ENCODE measurements around the gene HUWE1. TPM values are rescaled to one million over a fixed set of nuclear protein-coding genes. Genes with fewer than 3 reads are reported as not detected.

The HUWE1 gene
- total and polyA plus RNA-seq, 2 of the 13 experiments (the other 11 are each of a cell fraction or from before 2014, with no cell fraction given), result 63.2 to 68.1 TPM

DNA sequence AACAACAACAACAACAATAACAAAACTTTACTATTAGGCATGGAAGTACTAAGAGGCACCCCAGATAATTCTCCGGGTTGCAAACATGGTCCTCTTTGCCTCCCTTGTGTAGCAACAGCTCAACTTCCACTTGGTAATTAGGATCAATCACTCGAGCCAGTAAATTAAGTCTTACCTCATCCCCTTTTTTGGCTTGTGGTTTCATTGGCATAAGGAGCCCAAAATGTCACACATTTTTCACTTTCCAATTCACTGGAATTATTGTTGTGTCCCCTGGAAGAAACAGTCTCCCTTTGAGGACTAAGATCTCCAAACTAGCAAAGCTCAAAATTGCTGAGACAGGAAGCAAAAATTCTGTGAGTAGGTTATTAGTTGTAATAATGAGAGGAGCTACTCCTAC is 203.1 kb downstream of the HUWE1 start:
- FAIRE-seq (no peak), ATAC-seq (no peak), DNase-seq (ENCODE audit: low spot score) (no peak)
- BruUV-seq (replicated peaks), result no TSS peak
- ChIA-PET POLR2A (no interaction called here), CTCF (ENCODE audit: low intra/inter-chr PET ratio, low total read pairs) (no interaction called here)
- Histone ChIP-seq H3K4me2 (ENCODE audit: low read depth, low read length) (no peak overlapping the region), H2AFZ (ENCODE audit: low read length) (no peak overlapping the region), H3K36me3 (replicated peaks in 1 of 2; ENCODE audit: control insufficient read depth in 1 of 2, insufficient read depth in 2 of 2, low read length in 2 of 2) (no peaks in the 10 kb centered on the region), H3K4me1 (ENCODE audit: insufficient read depth, low read length) (no peaks in the 10 kb centered on the region), H3K4me3 (replicated peaks in 1 of 3; ENCODE audit: insufficient read depth in 1 of 3, low read depth in 2 of 3, low read length in 3 of 3) (no peak overlapping the region), H3K9me3 (ENCODE audit: low read length) (no peaks in the 10 kb centered on the region), H3K27me3 (ENCODE audit: control insufficient read depth in 1 of 2, insufficient read depth in 2 of 2, low read length in 2 of 2) (no peaks in the 10 kb centered on the region), H3K27ac (ENCODE audit: extremely low read length, insufficient read depth, low read length) (no peak overlapping the region), H3K9ac (ENCODE audit: insufficient read depth, low read depth, low read length) (no peak overlapping the region), H3K79me2 (ENCODE audit: insufficient read depth, low read length) (no peaks in the 10 kb centered on the region), H4K20me1 (ENCODE audit: insufficient read depth, low read length) (no peaks in the 10 kb centered on the region)
- WGBS (ENCODE audit: low lambda C conversion rate), result 0% methylated on average over 2 of the region's 2 CpGs
- intact Hi-C loops (cut with micrococcal nuclease; ENCODE audit: unreplicated experiment) (no loop called here), in situ Hi-C loops (cut with HindIII; ENCODE audit: extremely low pct_ligation_motif_present, low pct_unique_long_range_greater_than_20kb) (loop anchor here (10.0 kb wide), 1 partner anchor 169 kb away; no protein-coding TSS in a partner anchor)
- no peak for TF ChIP-seq CBX5 (CRISPR knock-in tag; IDR thresholded peaks at IDR 0.05; ENCODE audit: borderline replicate concordance)
- TF ChIP-seq NFIC (IDR thresholded peaks at IDR 0.05; ENCODE audit: low read length), result no peak
- TF ChIP-seq EZH2 (conservative IDR thresholded peaks at IDR 0.05; ENCODE audit: low read depth, low read length), result no peak
- TF ChIP-seq ZNF546 (CRISPR knock-in tag; conservative IDR thresholded peaks at IDR 0.05), result no peak
- TF ChIP-seq ZNF589 (CRISPR knock-in tag; conservative IDR thresholded peaks at IDR 0.05), result no peak
- TF ChIP-seq SMAD1 (CRISPR knock-in tag; IDR thresholded peaks at IDR 0.05; ENCODE audit: borderline replicate concordance, low read depth), result no peak
- no peak for TF ChIP-seq ZBTB20 (CRISPR knock-in tag; IDR thresholded peaks at IDR 0.05; ENCODE audit: borderline replicate concordance, low read depth)
- TF ChIP-seq, protein P1, sequence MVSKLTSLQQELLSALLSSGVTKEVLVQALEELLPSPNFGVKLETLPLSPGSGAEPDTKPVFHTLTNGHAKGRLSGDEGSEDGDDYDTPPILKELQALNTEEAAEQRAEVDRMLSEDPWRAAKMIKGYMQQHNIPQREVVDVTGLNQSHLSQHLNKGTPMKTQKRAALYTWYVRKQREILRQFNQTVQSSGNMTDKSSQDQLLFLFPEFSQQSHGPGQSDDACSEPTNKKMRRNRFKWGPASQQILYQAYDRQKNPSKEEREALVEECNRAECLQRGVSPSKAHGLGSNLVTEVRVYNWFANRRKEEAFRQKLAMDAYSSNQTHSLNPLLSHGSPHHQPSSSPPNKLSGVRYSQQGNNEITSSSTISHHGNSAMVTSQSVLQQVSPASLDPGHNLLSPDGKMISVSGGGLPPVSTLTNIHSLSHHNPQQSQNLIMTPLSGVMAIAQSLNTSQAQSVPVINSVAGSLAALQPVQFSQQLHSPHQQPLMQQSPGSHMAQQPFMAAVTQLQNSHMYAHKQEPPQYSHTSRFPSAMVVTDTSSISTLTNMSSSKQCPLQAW (CRISPR knock-in tag; IDR thresholded peaks at IDR 0.05), result no peak
- TF ChIP-seq, protein P2, sequence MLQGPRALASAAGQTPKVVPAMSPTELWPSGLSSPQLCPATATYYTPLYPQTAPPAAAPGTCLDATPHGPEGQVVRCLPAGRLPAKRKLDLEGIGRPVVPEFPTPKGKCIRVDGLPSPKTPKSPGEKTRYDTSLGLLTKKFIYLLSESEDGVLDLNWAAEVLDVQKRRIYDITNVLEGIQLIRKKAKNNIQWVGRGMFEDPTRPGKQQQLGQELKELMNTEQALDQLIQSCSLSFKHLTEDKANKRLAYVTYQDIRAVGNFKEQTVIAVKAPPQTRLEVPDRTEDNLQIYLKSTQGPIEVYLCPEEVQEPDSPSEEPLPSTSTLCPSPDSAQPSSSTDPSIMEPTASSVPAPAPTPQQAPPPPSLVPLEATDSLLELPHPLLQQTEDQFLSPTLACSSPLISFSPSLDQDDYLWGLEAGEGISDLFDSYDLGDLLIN (CRISPR knock-in tag; IDR thresholded peaks at IDR 0.05; ENCODE audit: borderline replicate concordance), result no peak
- TF ChIP-seq, protein P3, sequence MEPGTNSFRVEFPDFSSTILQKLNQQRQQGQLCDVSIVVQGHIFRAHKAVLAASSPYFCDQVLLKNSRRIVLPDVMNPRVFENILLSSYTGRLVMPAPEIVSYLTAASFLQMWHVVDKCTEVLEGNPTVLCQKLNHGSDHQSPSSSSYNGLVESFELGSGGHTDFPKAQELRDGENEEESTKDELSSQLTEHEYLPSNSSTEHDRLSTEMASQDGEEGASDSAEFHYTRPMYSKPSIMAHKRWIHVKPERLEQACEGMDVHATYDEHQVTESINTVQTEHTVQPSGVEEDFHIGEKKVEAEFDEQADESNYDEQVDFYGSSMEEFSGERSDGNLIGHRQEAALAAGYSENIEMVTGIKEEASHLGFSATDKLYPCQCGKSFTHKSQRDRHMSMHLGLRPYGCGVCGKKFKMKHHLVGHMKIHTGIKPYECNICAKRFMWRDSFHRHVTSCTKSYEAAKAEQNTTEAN (CRISPR knock-in tag; conservative IDR thresholded peaks at IDR 0.05), result no peak
- TF ChIP-seq YEATS4 (CRISPR knock-in tag; IDR thresholded peaks at IDR 0.05; ENCODE audit: borderline replicate concordance), result no peak
- no peak for TF ChIP-seq SP2 (CRISPR knock-in tag; IDR thresholded peaks at IDR 0.05)
- no peak for TF ChIP-seq ZNF567 (CRISPR knock-in tag; IDR thresholded peaks at IDR 0.05; ENCODE audit: borderline replicate concordance)
- no peak for TF ChIP-seq ZFY (CRISPR knock-in tag; IDR thresholded peaks at IDR 0.05)
- TF ChIP-seq, protein P4, sequence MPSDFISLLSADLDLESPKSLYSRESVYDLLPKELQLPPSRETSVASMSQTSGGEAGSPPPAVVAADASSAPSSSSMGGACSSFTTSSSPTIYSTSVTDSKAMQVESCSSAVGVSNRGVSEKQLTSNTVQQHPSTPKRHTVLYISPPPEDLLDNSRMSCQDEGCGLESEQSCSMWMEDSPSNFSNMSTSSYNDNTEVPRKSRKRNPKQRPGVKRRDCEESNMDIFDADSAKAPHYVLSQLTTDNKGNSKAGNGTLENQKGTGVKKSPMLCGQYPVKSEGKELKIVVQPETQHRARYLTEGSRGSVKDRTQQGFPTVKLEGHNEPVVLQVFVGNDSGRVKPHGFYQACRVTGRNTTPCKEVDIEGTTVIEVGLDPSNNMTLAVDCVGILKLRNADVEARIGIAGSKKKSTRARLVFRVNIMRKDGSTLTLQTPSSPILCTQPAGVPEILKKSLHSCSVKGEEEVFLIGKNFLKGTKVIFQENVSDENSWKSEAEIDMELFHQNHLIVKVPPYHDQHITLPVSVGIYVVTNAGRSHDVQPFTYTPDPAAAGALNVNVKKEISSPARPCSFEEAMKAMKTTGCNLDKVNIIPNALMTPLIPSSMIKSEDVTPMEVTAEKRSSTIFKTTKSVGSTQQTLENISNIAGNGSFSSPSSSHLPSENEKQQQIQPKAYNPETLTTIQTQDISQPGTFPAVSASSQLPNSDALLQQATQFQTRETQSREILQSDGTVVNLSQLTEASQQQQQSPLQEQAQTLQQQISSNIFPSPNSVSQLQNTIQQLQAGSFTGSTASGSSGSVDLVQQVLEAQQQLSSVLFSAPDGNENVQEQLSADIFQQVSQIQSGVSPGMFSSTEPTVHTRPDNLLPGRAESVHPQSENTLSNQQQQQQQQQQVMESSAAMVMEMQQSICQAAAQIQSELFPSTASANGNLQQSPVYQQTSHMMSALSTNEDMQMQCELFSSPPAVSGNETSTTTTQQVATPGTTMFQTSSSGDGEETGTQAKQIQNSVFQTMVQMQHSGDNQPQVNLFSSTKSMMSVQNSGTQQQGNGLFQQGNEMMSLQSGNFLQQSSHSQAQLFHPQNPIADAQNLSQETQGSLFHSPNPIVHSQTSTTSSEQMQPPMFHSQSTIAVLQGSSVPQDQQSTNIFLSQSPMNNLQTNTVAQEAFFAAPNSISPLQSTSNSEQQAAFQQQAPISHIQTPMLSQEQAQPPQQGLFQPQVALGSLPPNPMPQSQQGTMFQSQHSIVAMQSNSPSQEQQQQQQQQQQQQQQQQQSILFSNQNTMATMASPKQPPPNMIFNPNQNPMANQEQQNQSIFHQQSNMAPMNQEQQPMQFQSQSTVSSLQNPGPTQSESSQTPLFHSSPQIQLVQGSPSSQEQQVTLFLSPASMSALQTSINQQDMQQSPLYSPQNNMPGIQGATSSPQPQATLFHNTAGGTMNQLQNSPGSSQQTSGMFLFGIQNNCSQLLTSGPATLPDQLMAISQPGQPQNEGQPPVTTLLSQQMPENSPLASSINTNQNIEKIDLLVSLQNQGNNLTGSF (CRISPR knock-in tag; IDR thresholded peaks at IDR 0.05), result no peak
